ENCODE measurements around the gene NFE2L1.
A peak's percentile ranks its signal among the peaks of the same experiment; 100 is the strongest.
"Not testable (repeated sequence)": the region's sequence is repeated elsewhere in the genome, so short reads cannot be mapped to it uniquely, and the experiment has no call there.

Gene NFE2L1

GRCh38 chr17:48058393-48059124 lies 10.4 kb downstream of the NFE2L1 start:
- no peak overlapping the region for H3K4me3 Mint-ChIP-seq
- intact Hi-C loops (cut with micrococcal nuclease), result no loop called here
- no peaks in the 10 kb centered on the region for H3K27me3 Mint-ChIP-seq
- H3K27ac Mint-ChIP-seq, result peak overlapping the region; percentile 50
- H3K4me1 Mint-ChIP-seq (ENCODE audit: low read depth), result peaks cover 66% of the 10 kb centered on the region
- no peaks in the 10 kb centered on the region for H3K9me3 Mint-ChIP-seq
- peaks cover 98% of the 10 kb centered on the region for H3K36me3 Mint-ChIP-seq (ENCODE audit: low read depth)

DNA sequence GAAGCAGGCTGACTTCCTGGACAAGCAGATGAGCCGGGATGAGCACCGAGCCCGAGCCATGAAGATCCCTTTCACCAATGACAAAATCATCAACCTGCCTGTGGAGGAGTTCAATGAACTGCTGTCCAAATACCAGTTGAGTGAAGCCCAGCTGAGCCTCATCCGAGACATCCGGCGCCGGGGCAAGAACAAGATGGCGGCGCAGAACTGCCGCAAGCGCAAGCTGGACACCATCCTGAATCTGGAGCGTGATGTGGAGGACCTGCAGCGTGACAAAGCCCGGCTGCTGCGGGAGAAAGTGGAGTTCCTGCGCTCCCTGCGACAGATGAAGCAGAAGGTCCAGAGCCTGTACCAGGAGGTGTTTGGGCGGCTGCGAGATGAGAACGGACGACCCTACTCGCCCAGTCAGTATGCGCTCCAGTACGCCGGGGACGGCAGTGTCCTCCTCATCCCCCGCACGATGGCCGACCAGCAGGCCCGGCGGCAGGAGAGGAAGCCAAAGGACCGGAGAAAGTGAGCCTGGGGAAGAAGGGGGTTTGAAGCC lies 11.0 kb downstream of the NFE2L1 start:
- Mint-ChIP-seq H3K36me3 (ENCODE audit: low read depth) (peaks cover 98% of the 10 kb centered on the region), H3K27ac (peak overlapping the region; percentile 63), H3K9me3 (no peaks in the 10 kb centered on the region), H3K4me1 (ENCODE audit: low read depth) (peaks cover 60% of the 10 kb centered on the region), H3K27me3 (no peaks in the 10 kb centered on the region), H3K4me3 (no peak overlapping the region)
- intact Hi-C loops (cut with micrococcal nuclease), result no loop called here

DNA sequence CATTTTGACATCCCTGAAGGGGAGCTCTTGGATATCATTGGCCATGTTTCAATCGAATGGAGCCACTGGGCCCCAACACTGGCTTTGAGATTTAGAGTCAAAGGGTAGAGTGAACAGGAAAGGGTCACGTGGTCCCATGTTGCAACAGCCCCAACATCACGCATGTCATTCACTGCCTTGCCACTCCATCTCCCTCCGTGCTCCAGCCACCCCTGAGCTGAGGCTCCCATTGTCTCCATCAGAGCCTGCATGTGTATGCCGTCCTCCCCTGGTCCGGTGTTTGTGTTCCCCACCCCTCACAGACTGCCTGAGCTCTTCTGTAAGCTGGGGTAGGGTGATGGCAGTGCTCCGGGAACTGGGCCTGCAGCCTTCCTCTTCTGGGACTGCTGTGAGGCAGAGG lies 12.1 kb downstream of the NFE2L1 start:
- intact Hi-C loops (cut with micrococcal nuclease), result no loop called here
- Mint-ChIP-seq H3K27ac (no peak overlapping the region), H3K27me3 (no peaks in the 10 kb centered on the region), H3K9me3 (no peaks in the 10 kb centered on the region), H3K4me3 (no peak overlapping the region), H3K4me1 (ENCODE audit: low read depth) (peaks cover 49% of the 10 kb centered on the region), H3K36me3 (ENCODE audit: low read depth) (peaks cover 98% of the 10 kb centered on the region)

- no peak overlapping the region for H3K27ac Mint-ChIP-seq
- no peaks in the 10 kb centered on the region for H3K27me3 Mint-ChIP-seq
- H3K4me1 Mint-ChIP-seq (ENCODE audit: low read depth), result peaks cover 29% of the 10 kb centered on the region
- no peak overlapping the region for H3K4me3 Mint-ChIP-seq
- peaks cover 97% of the 10 kb centered on the region for H3K36me3 Mint-ChIP-seq (ENCODE audit: low read depth)
- intact Hi-C loops (cut with micrococcal nuclease), result no loop called here
- no peaks in the 10 kb centered on the region for H3K9me3 Mint-ChIP-seq
Measured at GRCh38 chr17:48062273-48062672, 14.1 kb downstream of the NFE2L1 start.

DNA sequence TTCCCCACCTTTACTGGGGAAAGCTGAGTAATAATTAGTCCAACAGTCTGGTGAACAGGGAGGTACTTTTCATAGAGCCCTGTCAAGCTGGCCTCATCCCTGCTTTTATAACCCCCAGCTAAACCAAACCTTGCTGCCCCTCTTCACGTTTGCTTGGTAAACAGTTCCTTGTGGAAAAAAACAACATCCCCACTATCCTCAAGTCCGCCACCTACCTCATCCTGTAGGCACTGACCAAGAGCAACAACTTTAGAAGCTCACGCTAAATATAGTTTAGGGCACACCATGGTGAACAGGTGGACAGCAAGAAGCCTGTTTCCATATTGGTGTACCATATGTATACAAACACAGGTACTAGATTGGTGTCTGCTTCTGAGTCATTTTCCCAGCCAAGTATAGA lies 16.5 kb downstream of the NFE2L1 start:
- Mint-ChIP-seq H3K9me3 (no peaks in the 10 kb centered on the region), H3K27ac (no peak overlapping the region), H3K36me3 (ENCODE audit: low read depth) (peaks cover 93% of the 10 kb centered on the region), H3K27me3 (no peaks in the 10 kb centered on the region), H3K4me3 (no peak overlapping the region), H3K4me1 (ENCODE audit: low read depth) (peaks cover 14% of the 10 kb centered on the region)
- intact Hi-C loops (cut with micrococcal nuclease), result no loop called here

GRCh38 chr17:48066192-48066591 lies 18.0 kb downstream of the NFE2L1 start:
- no peaks in the 10 kb centered on the region for H3K9me3 Mint-ChIP-seq
- no peak overlapping the region for H3K4me3 Mint-ChIP-seq
- H3K4me1 Mint-ChIP-seq (ENCODE audit: low read depth), result peaks cover 4% of the 10 kb centered on the region
- H3K27me3 Mint-ChIP-seq, result no peaks in the 10 kb centered on the region
- intact Hi-C loops (cut with micrococcal nuclease), result no loop called here
- H3K27ac Mint-ChIP-seq, result no peak overlapping the region
- H3K36me3 Mint-ChIP-seq (ENCODE audit: low read depth), result peaks cover 90% of the 10 kb centered on the region

- no peaks in the 10 kb centered on the region for H3K9me3 Mint-ChIP-seq
- peaks cover 90% of the 10 kb centered on the region for H3K36me3 Mint-ChIP-seq (ENCODE audit: low read depth)
- no peak overlapping the region for H3K27ac Mint-ChIP-seq
- intact Hi-C loops (cut with micrococcal nuclease), result no loop called here
- H3K4me3 Mint-ChIP-seq, result no peak overlapping the region
- H3K4me1 Mint-ChIP-seq (ENCODE audit: low read depth), result no peaks in the 10 kb centered on the region
- no peaks in the 10 kb centered on the region for H3K27me3 Mint-ChIP-seq
Measured at GRCh38 chr17:48066656-48067055, 18.5 kb downstream of the NFE2L1 start.

DNA sequence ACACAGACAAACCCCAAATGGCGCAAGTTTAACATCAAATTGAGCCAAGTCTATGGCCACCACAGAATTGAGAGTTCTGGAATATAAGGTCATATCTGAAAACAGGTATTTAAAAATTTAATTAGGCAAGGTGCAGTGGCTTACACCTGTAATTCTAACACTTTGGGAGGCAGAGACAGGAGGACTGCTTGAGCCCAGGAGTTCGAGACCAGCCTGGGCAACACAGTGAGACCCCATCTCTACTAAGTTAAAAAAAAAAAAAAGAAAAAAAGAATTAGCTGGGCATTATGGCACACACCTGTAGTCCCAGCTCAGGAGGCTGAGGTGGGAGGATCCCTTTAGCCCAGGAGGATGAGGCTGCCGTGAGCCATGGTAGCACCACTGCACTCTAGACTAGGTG lies 19.1 kb downstream of the NFE2L1 start:
- Mint-ChIP-seq H3K9me3 (no peaks in the 10 kb centered on the region), H3K36me3 (ENCODE audit: low read depth) (peaks cover 90% of the 10 kb centered on the region), H3K27me3 (no peaks in the 10 kb centered on the region), H3K4me3 (no peak overlapping the region), H3K27ac (no peak overlapping the region), H3K4me1 (ENCODE audit: low read depth) (no peaks in the 10 kb centered on the region)
- intact Hi-C loops (cut with micrococcal nuclease), result no loop called here

GRCh38 chr17:48067808-48068207 lies 19.6 kb downstream of the NFE2L1 start:
- H3K27ac Mint-ChIP-seq; H3K27me3 Mint-ChIP-seq; intact Hi-C loops (cut with micrococcal nuclease); H3K4me1 Mint-ChIP-seq (ENCODE audit: low read depth); H3K9me3 Mint-ChIP-seq; H3K4me3 Mint-ChIP-seq: not testable (repeated sequence)
- H3K36me3 Mint-ChIP-seq (ENCODE audit: low read depth), result peaks cover 90% of the 10 kb centered on the region

DNA sequence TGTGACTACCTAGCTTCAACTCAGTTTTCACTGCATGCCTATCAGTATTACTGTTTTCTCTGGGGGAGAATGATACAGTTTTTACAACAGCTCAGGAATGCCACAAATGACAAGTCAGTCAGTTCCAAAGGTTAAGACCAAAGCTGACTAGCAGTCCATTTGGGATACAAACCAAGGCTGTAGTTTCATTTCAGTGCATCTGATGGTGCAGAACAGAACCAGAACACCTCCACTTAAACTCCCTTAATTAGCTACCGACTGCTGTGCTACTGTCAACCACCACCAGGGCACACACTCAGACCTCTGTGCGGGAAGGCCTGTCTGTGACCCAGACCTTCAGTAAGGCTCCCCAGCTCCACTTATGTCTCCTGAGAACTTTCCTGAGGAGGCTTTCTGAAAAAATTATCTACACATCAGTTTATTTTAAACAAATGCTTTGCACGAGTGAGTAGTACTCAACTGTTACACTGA lies 20.4 kb downstream of the NFE2L1 start:
- Mint-ChIP-seq H3K4me3 (no peak overlapping the region), H3K27ac (no peak overlapping the region), H3K4me1 (ENCODE audit: low read depth) (no peaks in the 10 kb centered on the region), H3K36me3 (ENCODE audit: low read depth) (peaks cover 92% of the 10 kb centered on the region), H3K27me3 (no peaks in the 10 kb centered on the region), H3K9me3 (no peaks in the 10 kb centered on the region)
- intact Hi-C loops (cut with micrococcal nuclease), result no loop called here

DNA sequence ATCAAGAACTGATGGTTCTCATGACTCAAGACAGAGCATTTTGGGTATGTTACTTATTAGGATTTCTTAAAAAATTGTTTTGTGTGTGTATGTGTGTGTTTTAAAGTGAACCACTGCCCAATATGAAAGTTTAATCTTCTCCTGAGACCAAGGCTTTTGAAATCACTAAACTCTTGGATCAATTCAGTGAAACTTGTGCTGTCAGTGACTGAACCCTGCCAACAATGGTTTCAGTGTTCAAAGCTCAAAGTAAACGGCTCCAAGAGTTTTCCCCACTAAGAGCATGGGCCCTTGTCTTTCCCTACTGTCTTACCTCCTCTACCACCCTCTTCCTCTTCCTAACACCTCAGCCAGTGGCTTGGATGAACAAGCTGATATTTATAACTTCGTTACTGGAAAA lies 22.0 kb downstream of the NFE2L1 start:
- Mint-ChIP-seq H3K27me3 (no peaks in the 10 kb centered on the region), H3K36me3 (ENCODE audit: low read depth) (peaks cover 92% of the 10 kb centered on the region), H3K27ac (no peak overlapping the region), H3K4me1 (ENCODE audit: low read depth) (no peaks in the 10 kb centered on the region), H3K4me3 (no peak overlapping the region), H3K9me3 (no peaks in the 10 kb centered on the region)
- intact Hi-C loops (cut with micrococcal nuclease), result no loop called here

DNA sequence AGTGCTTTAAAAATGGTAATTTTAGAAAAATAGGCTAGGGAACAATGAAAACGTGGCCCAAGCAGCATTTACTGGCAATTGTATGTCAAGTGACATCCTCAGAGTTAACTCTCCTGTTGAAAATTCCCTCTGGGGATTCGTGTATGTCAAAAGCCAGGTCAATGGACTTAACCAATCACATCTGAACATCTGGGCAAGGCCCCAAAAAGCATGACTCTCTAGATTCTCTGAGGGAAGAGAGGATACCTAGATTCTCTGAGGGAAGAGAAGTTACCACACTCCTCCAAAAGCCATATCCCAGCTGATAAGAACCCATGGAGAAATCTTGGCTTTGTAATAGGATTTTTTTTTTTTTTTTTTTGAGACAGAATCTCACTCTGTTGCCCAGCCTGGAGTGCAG lies 23.5 kb downstream of the NFE2L1 start:
- intact Hi-C loops (cut with micrococcal nuclease), result no loop called here
- no peaks in the 10 kb centered on the region for H3K4me1 Mint-ChIP-seq (ENCODE audit: low read depth)
- no peak overlapping the region for H3K27ac Mint-ChIP-seq
- H3K9me3 Mint-ChIP-seq, result no peaks in the 10 kb centered on the region
- no peaks in the 10 kb centered on the region for H3K27me3 Mint-ChIP-seq
- peaks cover 92% of the 10 kb centered on the region for H3K36me3 Mint-ChIP-seq (ENCODE audit: low read depth)
- no peak overlapping the region for H3K4me3 Mint-ChIP-seq

DNA sequence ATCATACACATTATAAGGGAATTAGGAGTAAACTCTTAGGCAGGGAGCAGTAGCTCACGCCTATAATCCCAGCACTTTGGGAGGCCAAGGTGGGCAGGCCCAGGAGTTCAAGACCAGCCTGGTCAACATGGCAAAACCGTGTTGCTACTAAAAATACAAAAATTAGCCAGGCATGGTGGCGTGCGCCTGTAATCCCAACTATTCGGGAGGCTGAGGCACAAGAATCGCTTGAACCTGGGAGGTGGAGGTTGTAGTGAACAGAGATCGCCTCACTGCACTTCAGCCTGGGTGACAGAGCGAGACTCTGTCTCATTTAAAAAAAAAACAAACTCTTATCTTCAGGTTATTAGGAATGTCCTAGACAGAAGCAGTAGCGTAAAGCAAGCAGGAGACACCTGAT lies 24.7 kb downstream of the NFE2L1 start:
- H3K9me3 Mint-ChIP-seq; H3K4me1 Mint-ChIP-seq (ENCODE audit: low read depth); intact Hi-C loops (cut with micrococcal nuclease); H3K4me3 Mint-ChIP-seq; H3K27me3 Mint-ChIP-seq; H3K27ac Mint-ChIP-seq: not testable (repeated sequence)
- peaks cover 91% of the 10 kb centered on the region for H3K36me3 Mint-ChIP-seq (ENCODE audit: low read depth)

DNA sequence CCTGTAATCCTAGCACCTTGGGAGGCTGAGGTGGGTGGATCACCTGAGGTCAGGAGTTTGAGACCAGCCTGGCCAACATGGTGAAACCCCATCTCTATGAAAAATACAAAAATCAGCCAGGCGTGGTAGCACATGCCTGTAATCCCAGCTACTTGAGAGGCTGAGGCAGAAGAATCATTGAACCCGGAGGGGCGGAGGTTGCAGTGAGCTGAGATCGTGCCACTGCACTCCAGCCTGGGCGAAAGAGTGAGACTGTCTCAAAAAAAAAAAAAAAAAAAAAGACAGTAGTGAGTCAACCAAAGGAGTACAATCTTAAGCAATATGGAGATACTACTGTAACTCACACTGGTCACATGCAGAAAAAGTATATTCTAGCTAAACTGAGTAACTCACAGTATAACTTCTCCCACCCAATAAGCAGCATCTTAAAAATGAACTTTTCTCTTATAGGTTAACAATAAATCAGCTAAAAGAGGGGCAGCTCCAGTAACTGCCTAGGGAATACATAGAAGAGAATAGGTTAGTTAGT lies 25.5 kb downstream of the NFE2L1 start:
- not testable (repeated sequence) for H3K9me3 Mint-ChIP-seq; H3K27me3 Mint-ChIP-seq; H3K27ac Mint-ChIP-seq; H3K4me1 Mint-ChIP-seq (ENCODE audit: low read depth); H3K4me3 Mint-ChIP-seq
- H3K36me3 Mint-ChIP-seq (ENCODE audit: low read depth), result peaks cover 82% of the 10 kb centered on the region
- intact Hi-C loops (cut with micrococcal nuclease), result loop anchor here (1.0 kb wide), 1 partner anchor 47 kb away; no protein-coding TSS in a partner anchor
